ENCODE data around the gene LITAF.

- TF ChIP-seq CTCF (conservative IDR thresholded peaks at IDR 0.05; ENCODE audit: low read depth, low read length) = no peak
- TF ChIP-seq USF2 (IDR thresholded peaks at IDR 0.05; ENCODE audit: low read depth, low read length) = no peak
- TF ChIP-seq CEBPB (IDR thresholded peaks at IDR 0.05; ENCODE audit: low read depth, low read length) = no peak
- no peak for TF ChIP-seq BHLHE40 (IDR thresholded peaks at IDR 0.05; ENCODE audit: low read depth, low read length)
- no peak for TF ChIP-seq FOS (IDR thresholded peaks at IDR 0.05; ENCODE audit: low read depth, low read length)
- TF ChIP-seq POLR2A (IDR thresholded peaks at IDR 0.05; ENCODE audit: low read depth, low read length) = no peak
Observed at GRCh38 chr16:11596572-11597226, 10.0 kb upstream of the LITAF start.
